ENCODE data around the gene CYGB. TPM values are rescaled to one million over a fixed set of nuclear protein-coding genes. Genes with fewer than 3 reads are reported as not detected.

CYGB gene
- total and polyA plus RNA-seq, 2 of the 13 experiments (the other 11 are each of a cell fraction or from before 2014, with no cell fraction given): 18.9 to 27.1 TPM

GRCh38 chr17:76497979-76498875, 39.3 kb downstream of the CYGB start (continued):
- no peak; the same call in 1 of the 2 replicates for TF ChIP-seq ZNF790 (CRISPR knock-in tag; IDR thresholded peaks at IDR 0.05; ENCODE audit: borderline replicate concordance)
- peak; percentile 55; the same call in 1 of the 2 replicates for TF ChIP-seq TRAFD1 (CRISPR knock-in tag; IDR thresholded peaks at IDR 0.05; ENCODE audit: borderline replicate concordance)
- 0 out of 2 replicates have a peak, but pooled peaks have one; percentile 22 for TF ChIP-seq ZNF572 (CRISPR knock-in tag; IDR thresholded peaks at IDR 0.05)
- no peak; the same call in 1 of the 2 replicates for TF ChIP-seq ZHX1 (CRISPR knock-in tag; IDR thresholded peaks at IDR 0.05; ENCODE audit: low read depth)
- TF ChIP-seq KMT2B (CRISPR knock-in tag; IDR thresholded peaks at IDR 0.05): peak; percentile 27; the same call in 1 of the 2 replicates
- TF ChIP-seq ZNF142 (CRISPR knock-in tag; IDR thresholded peaks at IDR 0.05): no peak
- TF ChIP-seq GABPB1 (CRISPR knock-in tag; IDR thresholded peaks at IDR 0.05): peak; percentile 73; the same call in 1 of the 2 replicates
- no peak for TF ChIP-seq TBP (CRISPR knock-in tag; IDR thresholded peaks at IDR 0.05)
- no peak; the same call in 1 of the 2 replicates for TF ChIP-seq ZNF776 (CRISPR knock-in tag; IDR thresholded peaks at IDR 0.05)
- peak; percentile 59; the same call in 1 of the 2 replicates for TF ChIP-seq CBFB (CRISPR knock-in tag; IDR thresholded peaks at IDR 0.05)
- no peak for TF ChIP-seq HMGA1 (CRISPR knock-in tag; conservative IDR thresholded peaks at IDR 0.05)
- no peak for TF ChIP-seq ZNF180 (CRISPR knock-in tag; IDR thresholded peaks at IDR 0.05; ENCODE audit: borderline replicate concordance, low read depth)
- TF ChIP-seq ZNF276 (CRISPR knock-in tag; IDR thresholded peaks at IDR 0.05; ENCODE audit: low read depth): no peak
- peak; percentile 95; the same call in 1 of the 2 replicates for TF ChIP-seq DNMT1 (CRISPR knock-in tag; IDR thresholded peaks at IDR 0.05)
- TF ChIP-seq ZNF234 (CRISPR knock-in tag; conservative IDR thresholded peaks at IDR 0.05): no peak
